Vagina (tissue), 2 donors: ENCODE data around the gene CFAP69. TPM values are rescaled to one million over a fixed set of nuclear protein-coding genes. Genes with fewer than 3 reads are reported as not detected.

Source experiments
- DNase-seq, 2 donors: peaks; one replicate each; pipeline ENCODE4 v3.0.0-alpha.2; 2017; ENCODE audit errors: extremely low spot score in 2 of 2
- H3K27ac ChIP-seq: fragments of 200-600 bp; sonication (generic); one replicate; pipeline ENCODE4 v1.5.1; 2019
- H3K27me3 ChIP-seq: fragments of 200-600 bp; sonication (generic); one replicate; pipeline ENCODE4 v1.5.1; 2019
- H3K36me3 ChIP-seq, 2 donors: fragments of 200-600 bp; sonication (generic); one replicate each; pipeline ENCODE4 v1.5.1; 2017 to 2019
- H3K4me1 ChIP-seq: fragments of 200-600 bp; sonication (generic); one replicate; pipeline ENCODE4 v1.5.1; 2019
- H3K4me3 ChIP-seq, 2 donors: fragments of 200-600 bp; sonication (generic); 1 replicate in 1 of 2; 2 replicates in 1 of 2; pipeline ENCODE4 v1.5.1; 2016 to 2019
- H3K9me3 ChIP-seq: fragments of 200-600 bp; sonication (generic); one replicate; pipeline ENCODE4 v1.5.1; 2019
- CTCF ChIP-seq, 3 experiments: fragments of 450-650 bp in 2 of 3; fragments of 200-600 bp in 1 of 3; sonication (generic) in 1 of 3; IDR thresholded peaks; one replicate each; pipeline ENCODE4 v1.5.1; 2017 to 2019; ENCODE audit warnings: antibody characterized with exemption in 3 of 3, mild to moderate bottlenecking in 2 of 3, moderate library complexity in 2 of 3
- POLR2A ChIP-seq, 2 donors: fragments of 450-650 bp; IDR thresholded peaks; one replicate each; pipeline ENCODE4 v1.6.1; 2017; ENCODE audit warnings: antibody characterized with exemption in 2 of 2, mild to moderate bottlenecking in 2 of 2, moderate library complexity in 2 of 2
- POLR2AphosphoS5 ChIP-seq, 2 donors: sonication (generic); formaldehyde crosslinking; IDR thresholded peaks; one replicate each; pipeline ENCODE4 v1.9.0; 2017; ENCODE audit warnings: antibody characterized with exemption in 2 of 2, mild to moderate bottlenecking in 2 of 2, low read depth in 1 of 2; ENCODE audit not compliant: insufficient read depth in 1 of 2
- intact Hi-C: fragments of 100-400 bp; cut with DNase I; formaldehyde crosslinking; loops from one replicate; pipeline ENCODE4 v1.15.1; 2023
- total RNA-seq: library from RNA; depleted of rRNA; stranded (reverse); fragments of >200 nt; gene quantifications from one replicate; pipeline ENCODE4 v1.2.3, GENCODE V29; 2016

CFAP69 gene
- total RNA-seq, 1 donor from 2014 or later: 2.7 TPM

- Histone ChIP-seq H3K27me3 (no peaks in the 10 kb centered on the region), H3K27ac (no peak overlapping the region), H3K4me1 (no peaks in the 10 kb centered on the region), H3K36me3 (no peaks in the 10 kb centered on the region), H3K9me3 (no peaks in the 10 kb centered on the region), H3K4me3 (no peak overlapping the region)
- no peak for DNase-seq
- TF ChIP-seq POLR2AphosphoS5 (IDR thresholded peaks at IDR 0.05; ENCODE audit: insufficient read depth in 1 of 2, low read depth in 1 of 2): no peak
- intact Hi-C loops: no loop called here
These were observed 31.2 kb downstream of the CFAP69 start for GRCh38 chr7:90276033-90276728.

GRCh38 chr7:90288154-90288553, 43.2 kb downstream of the CFAP69 start:
- Histone ChIP-seq H3K27me3 (no peaks in the 10 kb centered on the region), H3K36me3 (no peaks in the 10 kb centered on the region), H3K27ac (no peak overlapping the region), H3K9me3 (no peaks in the 10 kb centered on the region), H3K4me3 (no peak overlapping the region), H3K4me1 (no peaks in the 10 kb centered on the region)
- no peak for TF ChIP-seq POLR2A (IDR thresholded peaks at IDR 0.05)
- TF ChIP-seq POLR2AphosphoS5 (IDR thresholded peaks at IDR 0.05; ENCODE audit: insufficient read depth in 1 of 2, low read depth in 1 of 2): no peak
- TF ChIP-seq CTCF (IDR thresholded peaks at IDR 0.05): no peak
- intact Hi-C loops: no loop called here
- DNase-seq: no peak

GRCh38 chr7:90290244-90291113, 45.5 kb downstream of the CFAP69 start:
- H3K9me3 ChIP-seq: no peaks in the 10 kb centered on the region
- no peak overlapping the region for H3K27ac ChIP-seq
- TF ChIP-seq POLR2AphosphoS5 (IDR thresholded peaks at IDR 0.05; ENCODE audit: insufficient read depth in 1 of 2, low read depth in 1 of 2) (no peak), POLR2A (IDR thresholded peaks at IDR 0.05) (no peak), CTCF (IDR thresholded peaks at IDR 0.05) (no peak)
- no peak overlapping the region for H3K4me3 ChIP-seq
- DNase-seq: no peak
- H3K36me3 ChIP-seq: no peaks in the 10 kb centered on the region
- intact Hi-C loops: no loop called here
- H3K4me1 ChIP-seq: no peaks in the 10 kb centered on the region
- no peaks in the 10 kb centered on the region for H3K27me3 ChIP-seq

GRCh38 chr7:90298145-90299038, 53.4 kb downstream of the CFAP69 start:
- Histone ChIP-seq H3K27ac (no peak overlapping the region), H3K4me3 (no peak overlapping the region), H3K27me3 (no peaks in the 10 kb centered on the region), H3K4me1 (no peaks in the 10 kb centered on the region), H3K36me3 (no peaks in the 10 kb centered on the region), H3K9me3 (no peaks in the 10 kb centered on the region)
- TF ChIP-seq POLR2AphosphoS5 (IDR thresholded peaks at IDR 0.05; ENCODE audit: insufficient read depth in 1 of 2, low read depth in 1 of 2): no peak
- no peak for TF ChIP-seq CTCF (IDR thresholded peaks at IDR 0.05)
- TF ChIP-seq POLR2A (IDR thresholded peaks at IDR 0.05): no peak
- intact Hi-C loops: no loop called here
- no peak for DNase-seq

- intact Hi-C loops: no loop called here
- H3K9me3 ChIP-seq: no peaks in the 10 kb centered on the region
- H3K27ac ChIP-seq: no peak overlapping the region
- no peak overlapping the region for H3K4me3 ChIP-seq
- no peaks in the 10 kb centered on the region for H3K36me3 ChIP-seq
- no peak for DNase-seq
- TF ChIP-seq CTCF (IDR thresholded peaks at IDR 0.05) (no peak), POLR2AphosphoS5 (IDR thresholded peaks at IDR 0.05; ENCODE audit: insufficient read depth in 1 of 2, low read depth in 1 of 2) (no peak), POLR2A (IDR thresholded peaks at IDR 0.05) (no peak)
- no peaks in the 10 kb centered on the region for H3K4me1 ChIP-seq
- no peaks in the 10 kb centered on the region for H3K27me3 ChIP-seq
These were observed 58.3 kb downstream of the CFAP69 start for GRCh38 chr7:90303241-90303640.
